ENCODE data around the gene SBF2.
"Not testable (repeated sequence)": the region's sequence is repeated elsewhere in the genome, so short reads cannot be mapped to it uniquely, and the experiment has no call there.

SBF2 gene

GRCh38 chr11:10076458-10077141 is 217.4 kb downstream of the SBF2 start:
- in situ Hi-C loops (cut with HindIII; ENCODE audit: low sequenced_read_pairs): no loop called here

GRCh38 chr11:10075141-10075540 is 218.9 kb downstream of the SBF2 start:
- in situ Hi-C loops (cut with HindIII; ENCODE audit: low sequenced_read_pairs): no loop called here

GRCh38 chr11:10072841-10073240 is 221.2 kb downstream of the SBF2 start:
- in situ Hi-C loops (cut with HindIII; ENCODE audit: low sequenced_read_pairs): no loop called here

- in situ Hi-C loops (cut with HindIII; ENCODE audit: low sequenced_read_pairs): no loop called here
These were observed 221.9 kb downstream of the SBF2 start for GRCh38 chr11:10072142-10072541.

GRCh38 chr11:10067629-10068300 is 226.3 kb downstream of the SBF2 start:
- in situ Hi-C loops (cut with HindIII; ENCODE audit: low sequenced_read_pairs): no loop called here

GRCh38 chr11:10066441-10066840 is 227.6 kb downstream of the SBF2 start:
- in situ Hi-C loops (cut with HindIII; ENCODE audit: low sequenced_read_pairs): no loop called here

- in situ Hi-C loops (cut with HindIII; ENCODE audit: low sequenced_read_pairs): no loop called here
These were observed 229.2 kb downstream of the SBF2 start for GRCh38 chr11:10064828-10065227.

- in situ Hi-C loops (cut with HindIII; ENCODE audit: low sequenced_read_pairs): no loop called here
These were observed 235.7 kb downstream of the SBF2 start for GRCh38 chr11:10058356-10058755.

GRCh38 chr11:10051868-10052586 is 242.0 kb downstream of the SBF2 start:
- in situ Hi-C loops (cut with HindIII; ENCODE audit: low sequenced_read_pairs): no loop called here

- in situ Hi-C loops (cut with HindIII; ENCODE audit: low sequenced_read_pairs): no loop called here
These were observed 243.5 kb downstream of the SBF2 start for GRCh38 chr11:10050561-10050960.

- in situ Hi-C loops (cut with HindIII; ENCODE audit: low sequenced_read_pairs): no loop called here
These were observed 244.3 kb downstream of the SBF2 start for GRCh38 chr11:10049756-10050155.

- in situ Hi-C loops (cut with HindIII; ENCODE audit: low sequenced_read_pairs): no loop called here
These were observed 245.7 kb downstream of the SBF2 start for GRCh38 chr11:10048350-10048749.

GRCh38 chr11:10044618-10045017 is 249.4 kb downstream of the SBF2 start:
- in situ Hi-C loops (cut with HindIII; ENCODE audit: low sequenced_read_pairs): no loop called here

- in situ Hi-C loops (cut with HindIII; ENCODE audit: low sequenced_read_pairs): no loop called here
These were observed 251.3 kb downstream of the SBF2 start for GRCh38 chr11:10042699-10043098.

- in situ Hi-C loops (cut with HindIII; ENCODE audit: low sequenced_read_pairs): no loop called here
These were observed 252.1 kb downstream of the SBF2 start for GRCh38 chr11:10041748-10042446.

- in situ Hi-C loops (cut with HindIII; ENCODE audit: low sequenced_read_pairs): no loop called here
These were observed 252.7 kb downstream of the SBF2 start for GRCh38 chr11:10041332-10041731.

GRCh38 chr11:10038521-10039302 is 255.3 kb downstream of the SBF2 start:
- in situ Hi-C loops (cut with HindIII; ENCODE audit: low sequenced_read_pairs): no loop called here

- in situ Hi-C loops (cut with HindIII; ENCODE audit: low sequenced_read_pairs): not testable (repeated sequence)
These were observed 258.1 kb downstream of the SBF2 start for GRCh38 chr11:10035932-10036331.

GRCh38 chr11:10032935-10033334 is 261.1 kb downstream of the SBF2 start:
- in situ Hi-C loops (cut with HindIII; ENCODE audit: low sequenced_read_pairs): no loop called here

- in situ Hi-C loops (cut with HindIII; ENCODE audit: low sequenced_read_pairs): no loop called here
These were observed 263.9 kb downstream of the SBF2 start for GRCh38 chr11:10030122-10030490.

Measured in endothelial cell of hepatic sinusoid (primary cell).